ENCODE results near the gene HHIPL1.

The HHIPL1 gene

DNA sequence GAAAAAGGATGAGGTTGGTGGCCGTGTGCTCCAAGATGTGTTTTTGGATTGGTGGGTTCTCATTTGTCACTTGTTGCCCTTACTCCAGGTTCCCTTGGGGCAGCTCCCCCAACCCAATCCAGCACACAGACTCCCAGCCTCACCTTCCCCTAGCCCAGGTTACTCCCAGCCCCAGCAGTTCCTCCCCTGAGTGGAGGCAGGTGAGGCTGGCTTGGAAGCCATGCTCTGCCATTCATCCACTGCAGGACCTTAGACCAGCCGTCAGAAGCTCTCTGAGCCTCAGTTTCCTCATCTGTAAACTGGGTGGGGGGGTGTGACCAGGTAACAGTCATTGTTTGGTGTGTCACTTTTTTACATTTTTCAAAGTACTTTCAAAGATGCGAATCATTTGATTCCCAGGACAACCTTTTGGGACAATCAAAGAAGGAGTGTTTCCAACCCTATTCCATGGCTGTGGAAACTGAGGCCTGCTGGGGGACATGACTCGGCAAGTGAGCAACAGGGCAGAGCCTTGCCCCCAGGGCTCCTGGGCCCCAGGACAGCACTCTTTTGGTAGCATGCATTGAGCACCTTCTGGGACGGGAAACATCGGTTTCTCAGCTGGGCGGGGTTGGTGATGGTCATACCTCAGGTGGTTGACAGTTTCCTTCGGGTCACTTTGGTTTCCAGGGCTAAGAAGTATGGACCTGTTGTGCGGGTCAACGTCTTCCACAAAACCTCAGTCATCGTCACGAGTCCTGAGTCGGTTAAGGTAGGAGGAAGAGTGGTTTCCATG lies 46.4 kb downstream of the HHIPL1 start:
- DNase-seq (ENCODE audit: low spot score) = no peak

DNA sequence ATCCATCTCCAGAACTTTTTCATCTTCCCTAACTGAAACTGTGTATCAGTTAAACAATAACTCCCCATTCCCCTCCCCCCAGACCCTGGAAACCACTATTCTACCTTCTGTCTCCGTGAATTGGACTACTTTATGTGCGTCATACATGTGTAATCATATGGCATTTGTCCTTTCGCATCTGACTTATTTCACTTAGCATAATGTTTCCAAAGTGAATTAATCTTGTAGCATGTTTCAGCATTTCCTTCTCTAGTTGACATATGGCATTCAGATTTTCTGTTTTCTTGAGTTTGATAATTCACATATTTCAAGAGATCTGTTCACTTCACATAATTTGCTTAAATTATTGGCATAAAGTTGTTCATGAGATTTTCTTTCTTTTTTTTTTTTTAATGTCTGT lies 49.0 kb downstream of the HHIPL1 start:
- no peak for DNase-seq (ENCODE audit: low spot score)

DNA sequence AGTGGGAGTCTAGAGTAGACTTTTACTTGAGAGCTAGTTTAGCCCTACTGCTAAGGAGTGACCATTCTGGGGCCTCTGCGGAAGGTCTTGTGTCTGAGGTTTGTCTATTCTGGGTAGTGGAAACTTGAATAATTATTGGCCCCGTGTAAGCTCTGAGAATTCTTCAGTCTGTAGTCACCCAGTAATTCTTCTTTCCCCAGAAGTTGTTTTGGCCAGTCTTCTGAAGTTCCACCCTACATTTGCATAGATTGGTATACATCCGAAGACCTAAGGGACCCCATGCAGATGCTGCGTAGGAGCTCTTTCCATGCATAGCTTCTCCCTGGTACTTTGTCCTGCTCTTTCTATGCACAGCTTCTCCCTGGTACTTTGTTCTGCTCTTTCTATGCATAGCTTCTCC lies 52.0 kb downstream of the HHIPL1 start:
- no peak for DNase-seq (ENCODE audit: low spot score)

DNA sequence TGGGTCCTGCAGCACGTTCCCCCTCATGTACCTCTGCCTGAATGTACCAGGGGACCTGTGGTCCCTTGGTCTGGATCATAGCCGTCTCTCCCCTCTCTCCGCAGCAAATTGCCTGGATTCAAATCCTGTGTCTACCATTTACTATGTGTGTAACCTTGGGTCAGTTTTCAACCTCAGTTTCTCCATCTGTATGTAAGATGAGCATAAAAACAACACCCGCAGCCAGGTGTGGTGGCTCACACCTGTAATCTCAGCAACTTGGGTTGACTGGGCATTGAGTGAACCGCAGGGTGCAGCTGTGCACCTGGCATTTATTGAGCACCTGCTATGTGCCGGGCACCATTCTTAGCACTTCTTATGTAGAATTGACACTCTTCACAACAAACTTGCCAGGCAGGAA lies 53.3 kb downstream of the HHIPL1 start:
- DNase-seq (ENCODE audit: low spot score) = no peak

DNA sequence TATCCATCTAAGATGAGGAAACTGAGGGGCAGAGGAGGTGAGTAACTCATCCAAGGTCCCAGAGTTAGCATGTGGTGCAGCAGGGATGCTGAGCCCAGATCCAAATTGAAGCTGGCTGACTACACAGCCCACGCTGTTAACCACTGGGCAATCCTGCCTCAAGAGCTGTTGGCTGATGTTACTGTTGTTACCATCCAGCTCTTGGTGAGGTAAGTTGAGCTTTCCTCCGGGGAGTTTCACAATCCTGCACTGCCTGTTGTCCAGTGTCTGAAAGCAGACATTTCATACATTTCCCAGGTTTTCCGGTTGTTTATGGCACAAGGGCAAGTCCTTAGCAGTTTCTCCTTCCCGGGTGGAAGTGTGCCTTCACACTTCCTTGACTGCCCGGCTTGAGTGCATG lies 53.7 kb downstream of the HHIPL1 start:
- DNase-seq (ENCODE audit: low spot score) = no peak

DNA sequence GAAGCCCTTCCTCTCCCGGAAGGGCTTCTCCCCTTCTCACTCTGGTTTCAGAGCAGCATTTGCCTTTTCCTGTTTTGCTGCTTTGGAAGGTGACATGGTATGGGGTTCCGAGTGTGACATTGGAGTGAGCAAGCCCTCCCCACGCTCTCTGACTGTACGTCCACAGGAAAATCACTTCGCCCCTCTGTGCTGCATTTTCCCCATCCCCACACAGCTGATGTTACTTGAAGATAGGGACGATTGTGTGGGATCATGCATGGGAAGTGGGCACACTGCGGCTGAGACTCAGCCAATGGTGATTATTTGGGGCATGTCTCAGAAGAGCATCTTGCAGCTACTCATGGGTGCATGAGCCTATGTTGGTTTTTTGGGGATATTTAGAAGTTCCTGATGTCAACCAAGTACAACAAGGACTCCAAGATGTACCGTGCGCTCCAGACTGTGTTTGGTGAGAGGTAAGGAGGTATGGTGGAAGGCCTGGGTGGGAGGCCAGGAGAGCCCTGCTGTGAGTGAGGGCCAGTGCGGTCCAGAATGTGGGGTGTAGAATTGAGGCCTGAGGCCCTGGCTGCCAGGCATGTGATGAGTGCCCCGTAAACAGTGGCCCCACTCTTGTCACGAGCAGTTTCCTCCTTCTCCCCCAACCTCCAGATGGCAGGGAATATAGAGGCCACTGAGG lies 54.3 kb downstream of the HHIPL1 start:
- no peak for DNase-seq (ENCODE audit: low spot score)

DNA sequence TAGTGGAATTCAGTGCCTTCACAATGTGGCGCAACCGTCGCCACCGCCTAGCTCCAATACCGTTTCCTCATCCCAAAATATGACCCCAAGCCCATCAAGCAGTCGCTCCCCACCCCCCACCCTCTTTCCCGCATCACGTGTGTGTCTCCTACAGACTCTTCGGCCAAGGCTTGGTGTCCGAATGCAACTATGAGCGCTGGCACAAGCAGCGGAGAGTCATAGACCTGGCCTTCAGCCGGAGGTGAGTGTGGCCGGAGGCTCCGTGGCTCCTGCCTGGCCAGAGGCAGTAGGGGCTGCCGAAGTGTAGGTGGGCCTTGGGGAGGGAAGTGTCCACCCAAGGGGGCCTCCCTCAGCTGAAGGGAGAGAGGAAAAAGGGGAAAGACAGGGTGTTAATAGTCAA lies 54.9 kb downstream of the HHIPL1 start:
- no peak for DNase-seq (ENCODE audit: low spot score)

DNA sequence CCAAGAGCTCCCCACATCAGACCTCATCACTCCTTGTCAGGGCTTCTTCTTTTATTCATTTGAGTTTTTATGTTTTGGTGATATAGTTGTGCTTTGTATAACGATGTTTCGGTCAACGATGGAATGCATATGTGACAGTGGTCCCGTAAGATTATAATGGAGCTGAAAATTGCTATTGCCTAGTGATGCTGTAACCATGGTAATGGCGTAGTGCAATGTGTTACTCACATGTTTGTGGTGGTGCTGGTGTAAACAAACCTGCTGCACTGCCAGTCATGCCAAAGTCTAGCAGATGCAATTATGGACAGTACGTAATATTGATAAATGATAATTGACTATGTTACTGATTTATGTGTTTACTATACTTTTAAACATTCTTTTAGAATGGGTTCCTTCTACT lies 55.5 kb downstream of the HHIPL1 start:
- no peak for DNase-seq (ENCODE audit: low spot score)

DNA sequence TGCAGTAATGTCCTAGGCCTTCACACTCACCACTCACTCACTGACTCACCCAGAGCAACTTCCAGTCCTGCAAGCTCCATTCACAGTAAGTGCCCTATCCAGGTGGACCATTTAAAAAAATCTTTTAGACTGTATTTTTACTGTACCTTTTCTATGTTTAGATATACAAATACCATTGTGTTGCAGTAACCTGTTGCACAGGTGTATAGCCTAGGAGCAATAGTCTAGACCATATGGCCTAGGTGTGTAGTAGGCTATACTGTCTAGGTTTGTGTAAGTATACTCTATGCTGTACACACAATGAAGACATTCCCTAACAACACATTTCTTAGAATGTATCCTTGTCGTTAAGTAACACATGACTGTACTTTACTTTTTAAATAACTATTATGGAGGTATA lies 56.3 kb downstream of the HHIPL1 start:
- DNase-seq (ENCODE audit: low spot score) = no peak

DNA sequence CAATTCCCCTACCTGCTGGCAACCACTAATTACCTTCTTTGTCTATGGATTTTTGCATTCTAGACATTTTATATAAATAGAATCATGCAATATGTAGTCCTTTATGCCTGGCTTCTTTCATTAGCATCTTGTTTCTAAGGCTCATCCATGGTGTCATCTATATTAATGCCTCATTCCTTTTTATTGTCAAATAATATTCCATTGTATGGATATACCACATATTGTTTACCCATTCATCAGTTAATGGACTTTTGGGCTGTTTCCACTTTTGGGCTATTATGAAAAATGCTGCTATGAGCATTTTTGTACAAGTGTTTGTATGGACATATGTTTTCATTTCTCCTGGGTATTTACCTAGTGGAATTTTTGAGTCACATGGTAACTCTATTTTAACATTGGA lies 57.2 kb downstream of the HHIPL1 start:
- no peak for DNase-seq (ENCODE audit: low spot score)

DNA sequence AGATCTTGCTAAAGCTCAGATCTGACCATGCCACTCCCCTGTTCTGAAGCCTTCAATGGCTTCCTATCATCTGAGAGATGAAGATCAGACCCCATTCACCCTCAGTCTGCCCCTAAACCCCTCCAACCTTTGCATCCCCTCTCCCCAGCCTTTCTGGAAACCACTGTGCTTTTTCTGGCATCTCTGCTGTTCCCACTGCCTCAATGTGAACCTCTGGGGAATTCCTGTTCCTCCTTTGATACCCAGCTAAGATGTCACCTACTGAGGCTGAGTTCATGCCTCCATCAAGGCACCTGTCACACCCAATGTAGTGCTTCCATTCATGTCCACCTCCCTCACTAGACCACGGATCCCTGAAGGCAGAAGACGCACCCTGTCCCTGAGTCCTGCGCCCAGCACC lies 58.5 kb downstream of the HHIPL1 start:
- DNase-seq (ENCODE audit: low spot score) = no peak

DNA sequence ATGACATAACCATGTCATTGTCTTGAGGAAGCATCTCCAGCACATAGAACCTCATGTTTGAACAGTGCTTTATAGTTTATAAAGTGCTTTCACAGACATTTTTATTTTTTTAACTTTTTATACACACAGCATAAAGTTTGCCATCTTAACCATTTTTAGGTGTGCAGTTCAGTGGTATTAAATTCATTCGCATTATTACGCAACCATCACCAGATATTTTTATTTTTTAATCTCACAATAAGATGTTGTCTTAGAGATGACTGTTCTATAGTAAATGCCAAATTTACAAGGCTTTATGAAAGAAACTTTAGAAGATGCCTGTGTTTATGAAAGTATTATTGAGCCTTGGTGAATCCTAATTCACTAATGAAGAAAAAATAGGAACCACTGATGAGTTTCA lies 59.1 kb downstream of the HHIPL1 start:
- DNase-seq (ENCODE audit: low spot score) = no peak

DNA sequence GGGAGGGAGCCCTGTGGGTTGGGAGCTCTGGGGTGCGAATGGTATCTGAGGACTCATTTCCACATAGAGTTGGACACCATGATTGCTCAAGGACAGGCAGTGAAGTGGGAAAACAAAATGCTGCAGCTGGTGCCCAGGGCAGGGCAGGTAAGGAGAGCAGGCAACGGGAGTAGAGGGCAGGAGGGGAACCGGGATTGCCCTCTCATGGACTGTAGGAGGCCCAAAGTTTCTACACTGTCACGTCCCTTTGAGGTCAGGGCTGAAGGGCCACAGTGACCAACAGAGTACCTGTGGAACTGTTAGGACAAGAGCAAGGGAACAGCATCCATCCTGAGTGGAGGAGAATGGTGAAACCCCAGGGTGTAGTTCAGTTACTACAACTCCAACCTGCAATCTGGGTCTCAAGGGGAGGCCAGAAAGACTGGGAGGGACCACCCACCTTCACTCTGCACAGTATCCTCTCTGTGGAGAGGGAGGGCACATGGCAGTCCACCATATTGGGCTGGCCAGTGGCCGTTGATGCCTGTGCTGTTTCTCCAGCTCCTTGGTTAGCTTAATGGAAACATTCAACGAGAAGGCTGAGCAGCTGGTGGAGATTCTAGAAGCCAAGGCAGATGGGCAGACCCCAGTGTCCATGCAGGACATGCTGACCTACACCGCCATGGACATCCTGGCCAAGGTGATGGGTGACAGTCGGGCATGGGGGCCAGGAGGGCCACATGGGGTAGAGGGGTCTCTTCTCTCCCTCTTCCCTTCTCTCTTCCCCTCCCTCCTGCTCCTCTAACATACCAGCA lies 61.4 kb downstream of the HHIPL1 start:
- no peak for DNase-seq (ENCODE audit: low spot score)

DNA sequence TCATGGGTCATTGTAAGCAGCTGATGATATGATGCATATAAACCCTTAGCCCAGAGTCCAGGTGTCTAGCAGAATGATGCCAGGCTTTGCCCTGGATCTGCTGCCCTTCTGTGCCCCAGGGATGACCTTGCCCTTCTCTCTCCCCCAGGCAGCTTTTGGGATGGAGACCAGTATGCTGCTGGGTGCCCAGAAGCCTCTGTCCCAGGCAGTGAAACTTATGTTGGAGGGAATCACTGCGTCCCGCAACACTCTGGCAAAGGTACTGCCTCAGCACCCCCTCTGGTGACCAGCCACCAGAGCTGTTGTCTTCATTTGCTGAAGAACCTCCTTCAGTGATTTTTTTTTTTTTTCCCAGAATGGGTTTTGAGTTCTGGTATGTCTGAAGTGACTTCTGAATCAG lies 62.5 kb downstream of the HHIPL1 start:
- DNase-seq (ENCODE audit: low spot score) = no peak

DNA sequence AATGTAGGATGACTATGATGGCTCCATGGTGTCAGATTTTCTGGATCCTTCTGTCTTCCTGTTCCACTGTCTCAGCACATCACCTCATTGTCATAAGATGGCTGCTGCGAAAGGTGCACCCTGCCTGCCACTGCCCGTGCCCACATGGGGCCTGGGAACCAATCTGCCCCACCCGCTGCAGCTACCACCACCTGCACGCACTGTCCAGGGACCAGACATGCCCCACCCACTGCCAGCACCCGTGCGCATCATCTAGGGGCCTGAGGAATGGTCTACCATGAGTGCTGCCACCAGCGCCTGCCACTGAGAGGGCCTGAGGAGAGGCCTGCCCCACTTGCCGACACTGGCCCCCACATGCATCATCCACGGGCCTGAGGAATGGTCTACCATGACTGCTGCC lies 63.0 kb downstream of the HHIPL1 start:
- DNase-seq (ENCODE audit: low spot score) = no peak

DNA sequence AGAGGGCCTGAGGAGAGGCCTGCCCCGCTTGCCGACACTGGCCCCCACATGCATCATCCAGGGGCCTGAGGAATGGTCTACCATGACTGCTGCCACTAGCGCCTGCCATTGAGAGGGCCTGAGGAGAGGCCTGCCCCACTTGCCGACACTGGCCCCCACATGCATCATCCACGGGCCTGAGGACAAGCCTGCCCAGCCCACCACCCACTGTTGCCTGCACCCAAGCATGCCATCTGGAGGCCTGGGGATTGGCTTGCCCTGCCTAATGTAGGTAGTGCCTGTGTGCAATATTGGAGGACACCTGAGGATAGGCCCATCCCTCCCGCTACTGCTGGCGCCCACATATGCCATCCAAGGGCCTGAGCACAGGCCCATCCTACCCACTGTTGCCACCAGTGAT lies 63.5 kb downstream of the HHIPL1 start:
- DNase-seq (ENCODE audit: low spot score) = no peak

DNA sequence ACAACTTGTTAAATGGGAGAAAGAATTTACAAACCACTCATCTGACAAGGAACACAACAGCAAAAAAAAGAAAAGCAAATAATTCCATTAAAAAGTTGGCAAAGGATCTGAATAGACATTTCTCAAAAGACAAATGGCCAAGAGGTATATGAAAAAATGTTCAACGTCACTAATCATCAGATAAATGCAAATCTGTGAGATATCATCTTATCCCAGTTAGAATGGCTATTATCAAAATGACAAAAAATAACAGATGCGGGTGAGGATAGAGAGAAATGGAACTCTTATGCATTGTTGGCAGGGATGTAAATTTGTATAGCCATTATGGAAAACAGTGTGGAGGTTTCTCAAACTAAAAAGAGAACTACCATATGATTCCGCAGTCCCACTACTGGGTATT lies 69.0 kb downstream of the HHIPL1 start:
- DNase-seq (ENCODE audit: low spot score) = no peak

DNA sequence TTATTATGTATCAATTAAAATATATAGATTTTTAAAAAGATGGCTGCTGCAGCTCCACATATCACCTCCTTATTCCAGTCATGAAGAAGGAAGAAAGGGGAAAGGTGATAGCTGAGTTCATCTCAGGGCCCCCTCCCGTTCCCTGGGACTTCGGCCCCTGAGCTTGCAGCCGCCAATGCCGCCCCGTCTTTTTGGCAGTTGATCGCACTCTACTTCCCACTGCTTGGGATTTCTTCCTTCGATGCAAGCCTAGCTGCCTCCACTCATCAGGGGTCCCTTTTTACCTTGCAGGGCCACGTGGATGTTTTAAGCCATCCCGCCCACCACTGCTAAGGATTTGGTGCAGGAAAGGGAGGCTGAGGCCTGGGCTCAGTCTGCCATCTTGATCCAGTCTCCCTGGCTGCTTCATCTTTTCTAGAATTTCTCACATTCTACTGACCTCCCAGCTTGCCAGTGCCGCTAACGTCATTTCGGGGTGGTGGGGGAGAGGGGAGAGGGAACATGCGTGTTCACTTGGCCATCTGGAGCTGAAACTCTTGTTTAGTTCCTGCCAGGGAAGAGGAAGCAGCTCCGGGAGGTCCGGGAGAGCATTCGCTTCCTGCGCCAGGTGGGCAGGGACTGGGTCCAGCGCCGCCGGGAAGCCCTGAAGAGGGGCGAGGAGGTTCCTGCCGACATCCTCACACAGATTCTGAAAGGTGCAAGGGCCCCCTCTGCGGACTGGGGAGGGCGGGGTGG lies 70.5 kb downstream of the HHIPL1 start:
- DNase-seq (ENCODE audit: low spot score) = no peak

DNA sequence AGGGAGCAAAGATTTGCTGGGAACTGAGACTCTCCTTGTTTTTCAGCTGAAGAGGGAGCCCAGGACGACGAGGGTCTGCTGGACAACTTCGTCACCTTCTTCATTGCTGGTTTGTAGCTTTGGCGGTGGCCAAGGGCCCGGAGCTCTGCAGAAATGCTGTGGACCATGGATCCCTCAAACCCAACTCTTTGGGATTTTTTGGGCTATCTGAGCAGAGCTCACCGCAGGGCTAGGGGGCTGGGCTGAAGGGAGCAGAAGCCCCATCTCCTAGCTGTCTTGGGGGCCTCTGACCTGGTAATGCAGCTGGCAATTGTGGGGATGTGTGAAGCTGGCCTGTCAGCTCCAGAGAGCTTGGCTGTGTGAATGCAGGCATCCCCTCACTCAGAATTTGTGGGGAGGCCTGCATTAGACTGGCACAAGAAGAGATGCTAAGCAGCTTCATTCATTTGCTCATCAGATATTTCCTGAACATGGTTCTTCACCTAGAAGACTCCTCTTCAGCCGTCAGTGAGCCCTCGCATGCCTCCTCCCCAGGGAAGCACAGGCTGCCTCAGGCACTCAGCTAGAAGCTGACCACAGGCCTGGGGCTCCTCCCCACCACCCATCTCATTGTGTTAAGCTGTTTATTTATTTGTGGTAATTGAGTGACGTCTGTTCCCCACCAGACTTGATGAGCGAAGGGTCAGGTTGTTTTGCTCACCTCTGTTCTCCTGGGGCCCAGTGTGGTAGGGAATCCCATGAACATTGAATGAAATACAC lies 71.3 kb downstream of the HHIPL1 start:
- no peak for DNase-seq (ENCODE audit: low spot score)

DNA sequence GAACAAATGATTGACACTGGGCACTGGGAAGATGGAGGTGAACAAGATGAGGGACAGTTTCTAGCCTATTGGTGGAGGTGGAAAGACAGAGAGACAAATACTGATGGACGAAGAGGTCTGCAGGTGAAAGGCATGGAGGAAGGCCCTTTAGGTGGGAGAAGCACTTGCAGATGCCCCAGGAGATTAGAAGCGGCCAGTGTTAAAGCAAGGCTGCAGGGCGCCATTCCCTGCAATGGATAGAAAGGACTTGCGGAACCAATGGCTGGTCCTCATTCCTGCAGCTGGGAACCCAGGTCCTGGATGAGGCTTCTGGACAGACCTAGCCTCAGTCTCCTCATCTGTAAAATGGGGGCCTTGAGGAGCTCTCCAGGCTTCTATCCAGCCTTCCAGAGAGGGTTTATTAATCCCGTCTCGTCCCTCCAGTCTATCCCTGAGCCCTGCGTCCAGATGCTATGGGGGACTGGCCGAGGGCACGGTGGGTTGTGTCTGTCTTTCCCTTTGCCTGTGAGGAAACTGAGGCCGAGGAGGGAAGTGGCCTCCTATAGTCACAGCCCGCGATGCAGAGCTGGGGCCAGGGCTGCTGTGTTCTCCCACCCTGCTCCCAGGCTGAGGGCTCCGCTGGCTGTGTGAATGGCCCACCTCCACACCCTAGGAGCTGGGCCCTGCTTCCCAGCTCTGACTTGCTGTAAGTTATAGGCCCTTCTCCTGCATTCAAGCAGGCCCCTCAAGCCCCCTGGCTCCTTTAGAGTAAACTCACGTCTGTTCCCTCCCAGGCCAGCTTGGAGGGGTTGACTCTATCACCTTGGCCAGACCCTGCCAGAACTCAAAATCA lies 72.1 kb downstream of the HHIPL1 start:
- DNase-seq (ENCODE audit: low spot score) = no peak

DNA sequence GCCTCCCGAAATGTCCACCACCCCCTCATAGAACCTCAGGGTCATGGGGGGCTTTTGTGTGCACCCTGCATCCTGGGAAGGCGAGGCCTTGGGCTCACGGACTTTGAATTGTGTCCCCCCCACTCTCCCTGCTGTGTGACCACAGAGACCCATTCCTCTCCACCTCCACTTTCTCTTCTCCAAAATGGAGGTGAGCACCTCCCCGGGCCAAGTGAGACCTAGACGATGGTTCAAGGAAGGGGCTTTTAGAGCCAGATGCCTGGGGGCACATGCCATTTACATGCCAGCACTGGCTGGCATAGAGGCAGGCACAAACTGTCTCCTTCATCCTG lies 72.7 kb downstream of the HHIPL1 start:
- DNase-seq (ENCODE audit: low spot score) = no peak
